HG03469 (cell line): ENCODE data around the gene DLL4.
"Not testable (repeated sequence)": the region's sequence is repeated elsewhere in the genome, so short reads cannot be mapped to it uniquely, and the experiment has no call there.

Experiments used
- ATAC-seq: cut with Tn5 transposase; IDR thresholded peaks from one replicate; pipeline ENCODE4 v1.9.1; 2021; ENCODE audit warnings: mild to moderate bottlenecking, moderate library complexity, moderate number of reproducible peaks; ENCODE audit not compliant: unreplicated experiment

Gene DLL4

DNA sequence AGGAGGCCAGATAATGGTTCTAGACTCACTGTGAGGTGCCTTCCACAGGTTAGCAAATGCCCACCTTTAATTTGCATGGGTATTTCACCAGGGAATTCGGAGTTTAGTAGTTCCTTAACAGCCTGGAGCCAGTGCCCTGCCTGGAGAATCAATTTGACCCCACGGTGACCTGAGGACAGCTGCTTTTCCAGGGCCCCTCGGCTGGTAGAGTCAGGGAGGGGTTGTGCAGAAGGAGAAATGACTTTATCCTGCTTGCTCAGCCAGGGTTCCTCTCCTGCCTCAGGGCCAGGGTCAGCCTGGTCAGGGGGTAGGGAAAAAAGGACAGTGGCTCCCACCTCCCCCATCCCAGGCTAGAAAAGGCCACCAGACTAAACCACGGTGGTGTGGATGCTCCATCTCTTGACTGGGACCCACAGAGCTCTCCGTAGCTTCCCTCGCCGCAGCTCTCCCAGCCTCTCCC lies 12.0 kb downstream of the DLL4 start:
- no peak for ATAC-seq

- ATAC-seq, result peak; percentile 57
These were observed 12.6 kb downstream of the DLL4 start for GRCh38 chr15:40941528-40942336.

GRCh38 chr15:40942337-40942854 lies 13.3 kb downstream of the DLL4 start:
- no peak for ATAC-seq

DNA sequence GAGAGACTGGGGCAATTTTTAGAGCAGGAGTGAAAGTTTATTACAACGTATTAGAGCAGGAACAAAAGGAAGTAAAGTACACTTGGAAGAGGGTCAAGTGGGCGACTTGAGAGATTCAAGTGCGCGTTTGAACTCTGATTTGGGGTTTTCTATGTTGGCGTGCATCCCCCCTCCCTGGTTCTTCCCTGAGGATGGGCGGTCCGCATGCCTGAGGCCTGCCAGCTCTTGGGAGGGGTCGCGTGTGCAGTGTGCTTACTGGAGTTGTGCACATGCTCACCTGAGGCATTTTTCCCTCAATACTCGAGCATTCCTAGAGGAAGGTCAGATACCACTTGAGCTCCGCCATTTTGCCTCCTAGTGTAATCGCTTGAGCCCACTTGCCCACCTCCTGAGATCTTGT lies 13.7 kb downstream of the DLL4 start:
- ATAC-seq, result no peak

DNA sequence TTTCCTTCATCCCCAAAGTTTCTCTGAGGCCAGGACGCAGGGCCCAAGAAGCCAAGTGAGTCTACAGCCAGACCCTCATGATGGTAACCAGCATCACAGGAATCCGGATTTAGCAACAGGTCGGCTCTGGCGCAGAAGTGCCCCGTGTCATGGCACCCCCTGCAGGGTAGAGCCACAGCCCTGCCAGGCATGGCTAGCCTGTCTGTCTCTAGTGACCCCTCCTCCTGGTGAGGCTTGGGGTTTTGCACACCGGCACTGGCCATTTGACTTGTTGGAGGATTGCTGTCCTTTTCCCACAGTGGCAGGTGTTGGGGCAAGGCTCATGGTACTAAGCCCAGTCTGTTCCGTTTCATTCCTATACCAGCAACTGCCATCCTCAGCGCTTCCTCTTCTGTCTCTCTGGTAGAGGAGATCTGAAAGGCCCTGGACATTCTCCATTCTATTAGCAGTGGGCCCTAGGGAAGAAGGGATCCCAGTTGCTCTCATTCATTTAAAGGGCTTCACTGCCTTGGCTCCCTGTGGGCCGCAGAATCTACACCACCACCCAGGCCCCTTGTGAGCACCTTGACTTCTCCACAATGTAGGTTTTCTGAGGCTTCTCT lies 14.7 kb downstream of the DLL4 start:
- no peak for ATAC-seq

DNA sequence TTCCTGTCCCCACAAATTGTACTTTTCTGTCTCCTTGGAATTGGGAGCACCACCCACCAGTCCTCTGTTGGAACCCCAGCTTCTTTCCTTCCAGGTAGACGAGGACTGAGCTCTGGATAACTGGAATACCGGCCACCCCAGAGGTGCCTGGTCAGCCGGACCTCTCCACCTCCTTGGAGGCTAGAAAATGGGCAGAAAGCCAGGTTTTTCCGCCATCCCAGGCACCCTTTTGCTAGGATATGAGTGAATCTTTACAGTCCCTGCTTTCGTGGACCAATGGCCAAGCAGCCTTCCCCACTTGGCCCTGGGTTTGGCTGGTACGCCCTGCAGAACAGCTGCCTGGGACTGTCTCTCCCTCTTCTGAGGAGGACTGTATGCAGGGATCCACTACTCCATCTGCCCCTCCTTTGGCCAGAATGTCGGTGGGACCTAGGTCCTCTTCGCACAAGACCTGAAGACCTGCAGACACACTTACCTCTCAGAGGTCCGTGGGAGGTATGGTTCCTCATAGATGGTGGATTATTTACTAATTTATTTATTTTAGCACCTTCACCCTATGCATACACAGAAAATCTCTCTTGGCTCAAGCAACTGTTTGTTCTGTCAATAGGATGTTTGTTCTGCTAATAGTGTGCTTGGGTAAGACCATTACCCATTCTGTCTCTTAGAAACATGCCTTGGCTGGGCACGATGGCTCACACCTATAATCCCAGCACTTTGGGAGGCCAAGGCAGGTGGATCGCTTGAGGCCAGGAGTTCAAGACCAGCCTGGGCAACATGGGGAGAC lies 15.6 kb downstream of the DLL4 start:
- ATAC-seq, result no peak

- no peak for ATAC-seq
These were observed 19.8 kb downstream of the DLL4 start for GRCh38 chr15:40948706-40949473.

- ATAC-seq, result no peak
These were observed 20.6 kb downstream of the DLL4 start for GRCh38 chr15:40949756-40950207.

GRCh38 chr15:40951764-40952163 lies 22.6 kb downstream of the DLL4 start:
- ATAC-seq, result no peak

DNA sequence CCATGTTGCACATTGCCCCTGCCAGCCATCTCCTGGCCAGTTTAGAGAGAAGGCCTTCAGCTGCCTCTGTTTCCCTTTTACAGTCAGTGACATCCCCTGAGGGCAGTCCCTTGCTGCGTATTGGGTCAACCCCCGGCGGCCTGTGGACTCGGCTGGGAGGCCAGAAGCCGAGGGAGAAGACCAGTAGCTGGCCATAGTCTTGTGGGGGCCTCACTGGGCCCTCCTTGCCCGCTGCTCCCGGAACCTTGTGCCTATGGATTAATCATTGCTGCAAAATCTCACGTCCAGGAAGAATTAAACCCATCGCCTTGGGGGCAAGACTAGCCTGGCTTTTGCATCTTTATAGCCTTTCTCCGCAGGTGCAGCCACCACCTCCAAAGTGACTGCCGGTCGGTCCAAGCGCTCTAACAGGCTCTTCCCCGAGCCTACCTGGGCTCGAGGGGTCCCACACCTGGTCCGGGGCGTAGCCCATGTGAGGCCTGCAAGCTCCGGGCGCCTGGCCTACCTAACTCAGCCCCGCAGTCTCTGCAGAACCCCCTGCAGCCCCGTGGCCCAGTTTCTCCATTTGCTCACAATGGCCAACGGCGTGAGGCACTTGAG lies 23.3 kb downstream of the DLL4 start:
- no peak for ATAC-seq

GRCh38 chr15:40952901-40953712 lies 24.0 kb downstream of the DLL4 start, which contains the start of gene CHAC1:
Gene CHAC1, plus strand, starts transcription at chr15:40953471. Its CDS starts 113 bp downstream, at chr15:40953584.
- peak; percentile 72 for ATAC-seq

DNA sequence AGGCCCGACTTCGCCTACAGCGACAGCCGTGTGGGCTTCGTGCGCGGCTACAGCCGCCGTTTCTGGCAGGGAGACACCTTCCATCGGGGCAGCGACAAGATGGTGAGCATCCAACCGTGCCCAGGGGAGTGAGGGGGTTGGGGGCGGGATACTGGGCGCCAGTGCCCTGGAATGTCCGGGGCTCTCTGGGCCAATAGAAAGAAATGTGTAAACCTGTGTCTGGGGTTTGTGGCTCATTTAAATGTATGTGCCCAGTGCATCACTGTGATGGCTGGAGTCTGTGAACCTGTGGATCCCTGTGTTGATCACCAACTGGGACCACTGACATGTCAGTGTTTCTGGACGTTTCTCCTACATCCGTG lies 24.6 kb downstream of the DLL4 start:
- ATAC-seq, result no peak

DNA sequence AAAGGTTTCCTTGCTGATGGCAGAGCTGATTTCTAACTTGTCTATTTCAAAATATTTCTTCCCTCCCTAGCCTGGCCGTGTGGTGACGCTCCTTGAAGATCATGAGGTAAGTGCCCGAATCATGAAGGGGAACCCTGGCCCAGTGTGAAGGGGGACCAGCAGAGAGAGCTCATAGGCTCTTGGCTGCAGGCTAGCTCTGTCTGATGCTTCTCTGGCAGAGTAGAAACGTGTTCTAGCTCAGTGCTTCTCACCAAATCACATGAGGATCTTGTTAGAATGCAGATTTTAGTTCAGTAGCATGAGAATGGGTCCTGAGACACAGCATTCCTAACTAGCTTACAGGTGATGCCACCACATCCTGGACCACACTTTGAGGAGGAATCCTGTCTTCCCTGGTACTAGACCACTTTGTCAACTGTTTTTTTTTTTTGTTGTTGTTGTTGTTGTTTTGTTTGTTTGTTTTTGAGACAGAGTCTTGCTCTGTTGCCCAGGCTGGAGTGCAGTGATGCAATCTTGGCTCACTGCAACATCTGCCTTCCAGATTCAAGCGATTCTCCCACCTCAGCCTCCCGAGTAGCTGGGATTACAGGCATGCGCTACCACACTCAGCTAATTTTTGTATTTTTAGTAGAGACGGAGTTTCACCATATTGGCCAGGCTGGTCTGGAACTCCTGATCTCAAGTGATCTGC lies 25.2 kb downstream of the DLL4 start:
- ATAC-seq, result not testable (repeated sequence)

- ATAC-seq, result no peak
These were observed 26.2 kb downstream of the DLL4 start for GRCh38 chr15:40955141-40955903.

- ATAC-seq, result no peak
These were observed 26.9 kb downstream of the DLL4 start for GRCh38 chr15:40955930-40956540.

GRCh38 chr15:40956541-40956982 lies 27.4 kb downstream of the DLL4 start:
- no peak for ATAC-seq

- ATAC-seq, result no peak
These were observed 28.0 kb downstream of the DLL4 start for GRCh38 chr15:40957041-40957555.
